Hepatocyte (in vitro differentiated cells): Measurements from ENCODE around the gene MAOB. TPM values are rescaled to one million over a fixed set of nuclear protein-coding genes. Genes with fewer than 3 reads are reported as not detected.
A peak's percentile ranks its signal among the peaks of the same experiment; 100 is the strongest.

Experiments
- DNase-seq: peaks from one replicate; pipeline ENCODE4 v3.0.0-alpha.2; 2016; ENCODE audit warnings: low spot score
- H2AFZ ChIP-seq: fragments of 200-600 bp; sonication (generic); 2 replicates; pipeline ENCODE4 v1.6.0; 2016; ENCODE audit warnings: antibody characterized with exemption, mild to moderate bottlenecking
- H3K27ac ChIP-seq: fragments of 200-600 bp; sonication (generic); 2 replicates; pipeline ENCODE4 v1.5.1; 2016; ENCODE audit warnings: mild to moderate bottlenecking
- H3K27me3 ChIP-seq: fragments of 200-600 bp; sonication (generic); 2 replicates; pipeline ENCODE4 v1.6.1; 2016
- H3K36me3 ChIP-seq: fragments of 200-600 bp; sonication (generic); replicated peaks from 2 replicates; pipeline ENCODE4 v1.5.1; 2016; ENCODE audit warnings: low read depth; ENCODE audit not compliant: insufficient read depth
- H3K4me1 ChIP-seq: fragments of 200-600 bp; sonication (generic); 2 replicates; pipeline ENCODE4 v1.5.1; 2016; ENCODE audit warnings: mild to moderate bottlenecking, moderate library complexity; ENCODE audit not compliant: insufficient read depth
- H3K4me2 ChIP-seq: fragments of 200-600 bp; sonication (generic); 2 replicates; pipeline ENCODE4 v1.6.0; 2016
- H3K4me3 ChIP-seq: fragments of 200-600 bp; sonication (generic); 2 replicates; pipeline ENCODE4 v1.5.1; 2016; ENCODE audit warnings: mild to moderate bottlenecking
- H3K79me2 ChIP-seq: fragments of 200-600 bp; sonication (generic); 2 replicates; pipeline ENCODE4 v1.6.0; 2017; ENCODE audit warnings: mild to moderate bottlenecking
- H3K9me2 ChIP-seq: fragments of 200-600 bp; sonication (generic); replicated peaks from 2 replicates; pipeline ENCODE4 v1.6.0; 2017; ENCODE audit warnings: mild to moderate bottlenecking; ENCODE audit not compliant: insufficient read depth
- H3K9me3 ChIP-seq: fragments of 200-600 bp; sonication (generic); 2 replicates; pipeline ENCODE4 v1.5.1; 2016; ENCODE audit warnings: low read depth, mild to moderate bottlenecking
- H4K20me1 ChIP-seq: fragments of 200-600 bp; sonication (generic); 2 replicates; pipeline ENCODE4 v1.6.0; 2016; ENCODE audit warnings: mild to moderate bottlenecking; ENCODE audit not compliant: insufficient read depth, poor library complexity, severe bottlenecking
- EZH2 ChIP-seq: fragments of 200-600 bp; sonication (generic); IDR thresholded peaks from 2 replicates; pipeline ENCODE4 v1.6.1; 2016; ENCODE audit warnings: antibody characterized with exemption, mild to moderate bottlenecking, borderline replicate concordance
- EZH2phosphoT487 ChIP-seq: fragments of 200-600 bp; sonication (generic); IDR thresholded peaks from one replicate; pipeline ENCODE4 v1.6.1; 2018; ENCODE audit warnings: antibody characterized with exemption, mild to moderate bottlenecking, low read depth, moderate library complexity; ENCODE audit not compliant: unreplicated experiment, severe bottlenecking
- WGBS: methylation state at CpG from one replicate; pipeline ENCODE4 v1.1.6; 2016; ENCODE audit warnings: low lambda C conversion rate; ENCODE audit errors: missing lambda C conversion rate; 5-methylcytosine and 5-hydroxymethylcytosine counted together
- polyA plus RNA-seq: library from polyadenylated mRNA; unstranded; fragments of >200 nt; fragmentation: Nextera tagmentation; extraction: Ambion mirVana; gene quantifications from 2 replicates; pipeline ENCODE4 v1.2.1, GENCODE V29; 2016
- total RNA-seq: library from RNA; depleted of rRNA; stranded (reverse); fragments of >200 nt; gene quantifications from 2 replicates; pipeline ENCODE4 v1.2.3, GENCODE V29; 2014
- TF ChIP-seq, protein P1 (sequence below): fragments of 200-600 bp; sonication (generic); IDR thresholded peaks from 2 replicates; pipeline ENCODE4 v1.5.1; 2016; ENCODE audit warnings: antibody characterized with exemption, mild to moderate bottlenecking; ENCODE audit not compliant: poor library complexity

Gene MAOB
- total and polyA plus RNA-seq, 2 experiments from 2014 or later = 47.0 to 80.5 TPM

DNA sequence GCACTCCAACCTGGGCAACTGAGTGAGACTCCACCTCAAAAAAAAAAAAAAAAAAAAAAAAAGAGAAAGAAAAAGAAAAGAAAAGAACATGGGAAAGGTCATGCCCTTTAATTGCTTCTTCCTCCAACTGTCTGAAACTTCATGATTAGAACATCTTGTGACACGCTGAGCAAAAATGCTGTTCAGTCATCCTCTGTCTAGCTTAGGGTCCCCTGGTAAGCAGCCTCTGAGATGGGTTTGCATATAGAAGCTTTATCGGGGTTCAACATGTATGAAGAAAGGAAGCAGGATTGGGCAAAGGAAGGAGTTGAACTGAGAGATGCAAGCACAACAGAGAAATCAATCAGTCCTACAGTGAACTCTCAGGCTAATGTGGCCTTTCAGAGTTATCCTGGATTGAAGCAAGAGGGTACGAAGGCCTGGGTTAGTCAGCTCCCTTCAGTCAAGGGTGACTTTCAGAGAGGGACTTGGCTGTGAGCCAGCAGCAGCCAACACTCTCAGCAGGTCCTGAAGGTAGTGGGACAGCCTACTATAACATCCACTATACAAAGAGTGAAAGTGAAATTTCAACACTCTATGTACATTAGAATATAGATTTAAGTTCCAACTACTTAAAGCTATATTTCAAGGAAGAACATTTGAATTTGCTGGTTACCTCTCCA is 11.4 kb downstream of the MAOB start:
- Histone ChIP-seq H3K36me3 (no peaks in the 10 kb centered on the region), H3K27ac (no peak overlapping the region), H3K9me2 (no peaks in the 10 kb centered on the region), H3K4me1 (peaks cover 5% of the 10 kb centered on the region), H3K4me2 (no peak overlapping the region), H3K79me2 (no peaks in the 10 kb centered on the region), H3K27me3 (no peaks in the 10 kb centered on the region), H3K9me3 (no peaks in the 10 kb centered on the region), H2AFZ (no peak overlapping the region), H4K20me1 (no peaks in the 10 kb centered on the region), H3K4me3 (no peak overlapping the region)
- no peak for TF ChIP-seq EZH2phosphoT487
- no peak for TF ChIP-seq EZH2
- TF ChIP-seq, protein P1, sequence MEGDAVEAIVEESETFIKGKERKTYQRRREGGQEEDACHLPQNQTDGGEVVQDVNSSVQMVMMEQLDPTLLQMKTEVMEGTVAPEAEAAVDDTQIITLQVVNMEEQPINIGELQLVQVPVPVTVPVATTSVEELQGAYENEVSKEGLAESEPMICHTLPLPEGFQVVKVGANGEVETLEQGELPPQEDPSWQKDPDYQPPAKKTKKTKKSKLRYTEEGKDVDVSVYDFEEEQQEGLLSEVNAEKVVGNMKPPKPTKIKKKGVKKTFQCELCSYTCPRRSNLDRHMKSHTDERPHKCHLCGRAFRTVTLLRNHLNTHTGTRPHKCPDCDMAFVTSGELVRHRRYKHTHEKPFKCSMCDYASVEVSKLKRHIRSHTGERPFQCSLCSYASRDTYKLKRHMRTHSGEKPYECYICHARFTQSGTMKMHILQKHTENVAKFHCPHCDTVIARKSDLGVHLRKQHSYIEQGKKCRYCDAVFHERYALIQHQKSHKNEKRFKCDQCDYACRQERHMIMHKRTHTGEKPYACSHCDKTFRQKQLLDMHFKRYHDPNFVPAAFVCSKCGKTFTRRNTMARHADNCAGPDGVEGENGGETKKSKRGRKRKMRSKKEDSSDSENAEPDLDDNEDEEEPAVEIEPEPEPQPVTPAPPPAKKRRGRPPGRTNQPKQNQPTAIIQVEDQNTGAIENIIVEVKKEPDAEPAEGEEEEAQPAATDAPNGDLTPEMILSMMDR = no peak
- DNase-seq = no peak
- 82% methylated on average over 3 of the region's 3 CpGs for WGBS

DNA sequence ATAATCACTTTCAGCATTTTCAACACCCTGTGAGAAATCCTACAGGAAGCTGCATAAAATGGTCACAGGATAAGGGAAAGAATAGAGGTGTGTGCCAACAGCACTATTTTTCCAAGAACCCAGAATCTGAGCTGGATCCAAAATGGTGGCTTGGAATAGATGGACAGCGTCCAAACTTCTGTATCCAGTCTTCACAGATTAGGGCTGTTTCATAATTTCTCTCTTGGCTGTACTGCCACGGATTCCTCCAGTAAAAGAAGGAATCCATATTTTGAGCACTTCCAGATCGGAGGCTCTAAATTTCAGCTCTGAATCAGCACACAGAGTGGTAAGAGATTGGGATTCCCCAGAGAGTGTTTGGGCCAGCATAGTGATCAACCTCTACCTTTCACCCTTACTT is 12.2 kb downstream of the MAOB start:
- 68% methylated on average over 3 of the region's 3 CpGs for WGBS
- no peak for DNase-seq
- Histone ChIP-seq H3K27me3 (no peaks in the 10 kb centered on the region), H3K79me2 (no peaks in the 10 kb centered on the region), H2AFZ (no peak overlapping the region), H3K9me2 (no peaks in the 10 kb centered on the region), H3K4me1 (peaks cover 5% of the 10 kb centered on the region), H3K4me2 (no peak overlapping the region), H3K36me3 (no peaks in the 10 kb centered on the region), H3K4me3 (no peak overlapping the region), H4K20me1 (no peaks in the 10 kb centered on the region), H3K27ac (no peak overlapping the region), H3K9me3 (no peaks in the 10 kb centered on the region)
- TF ChIP-seq EZH2phosphoT487 (no peak), EZH2 (no peak)
- TF ChIP-seq, protein P1 = no peak

DNA sequence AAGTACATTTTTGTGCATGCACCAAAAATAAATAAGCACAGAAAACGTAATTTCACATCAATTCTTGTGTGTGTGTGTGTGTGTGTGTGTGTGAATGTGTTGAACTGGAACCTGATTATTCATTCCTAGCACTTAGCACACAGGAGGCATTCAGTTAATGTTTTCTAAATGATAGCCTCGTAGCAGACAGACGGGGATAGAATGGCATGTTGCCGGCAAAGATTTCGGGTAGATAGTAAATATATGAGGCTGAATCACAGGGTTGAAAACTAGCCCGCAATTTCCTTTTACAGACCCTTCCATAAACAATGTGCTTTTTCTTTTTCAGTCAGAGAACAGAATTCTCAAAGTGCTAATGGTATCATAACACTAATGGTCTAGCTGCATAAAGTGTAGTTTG is 13.5 kb downstream of the MAOB start:
- peaks cover 5% of the 10 kb centered on the region for H3K4me1 ChIP-seq
- H3K27me3 ChIP-seq = no peaks in the 10 kb centered on the region
- no peak overlapping the region for H2AFZ ChIP-seq
- DNase-seq = no peak
- H3K27ac ChIP-seq = no peak overlapping the region
- no peaks in the 10 kb centered on the region for H4K20me1 ChIP-seq
- 37% methylated on average over 6 of the region's 6 CpGs for WGBS
- TF ChIP-seq EZH2phosphoT487 (no peak), EZH2 (no peak)
- TF ChIP-seq, protein P1 = no peak
- no peak overlapping the region for H3K4me3 ChIP-seq
- peak overlapping the region; percentile 56 for H3K4me2 ChIP-seq
- no peaks in the 10 kb centered on the region for H3K79me2 ChIP-seq
- no peaks in the 10 kb centered on the region for H3K36me3 ChIP-seq
- no peaks in the 10 kb centered on the region for H3K9me2 ChIP-seq
- no peaks in the 10 kb centered on the region for H3K9me3 ChIP-seq
